Measurements from ENCODE around the gene BBX. TPM values are rescaled to one million over a fixed set of nuclear protein-coding genes. Genes with fewer than 3 reads are reported as not detected.
"Not testable (repeated sequence)": the region's sequence is repeated elsewhere in the genome, so short reads cannot be mapped to it uniquely, and the experiment has no call there.

The BBX gene
- total and polyA plus RNA-seq, 2 of the 13 experiments (the other 11 are each of a cell fraction or from before 2014, with no cell fraction given) = 13.7 to 23.2 TPM

- FAIRE-seq = peak; percentile 90
- POLR2A ChIA-PET; H3K36me3 ChIP-seq (replicated peaks in 1 of 2; ENCODE audit: control insufficient read depth in 1 of 2, insufficient read depth in 2 of 2, low read length in 2 of 2); H2AFZ ChIP-seq (ENCODE audit: low read length); H3K27me3 ChIP-seq (ENCODE audit: control insufficient read depth in 1 of 2, insufficient read depth in 2 of 2, low read length in 2 of 2); intact Hi-C loops (cut with micrococcal nuclease; ENCODE audit: unreplicated experiment); CTCF ChIA-PET (ENCODE audit: low intra/inter-chr PET ratio, low total read pairs); H3K27ac ChIP-seq (ENCODE audit: extremely low read length, insufficient read depth, low read length); H3K9ac ChIP-seq (ENCODE audit: insufficient read depth, low read depth, low read length); BruUV-seq (replicated peaks); H3K79me2 ChIP-seq (ENCODE audit: insufficient read depth, low read length); H4K20me1 ChIP-seq (ENCODE audit: insufficient read depth, low read length); H3K9me3 ChIP-seq (ENCODE audit: low read length); TF ChIP-seq HNF1A (CRISPR knock-in tag; IDR thresholded peaks at IDR 0.05; ENCODE audit: borderline replicate concordance): not testable (repeated sequence)
- peak; percentile 76 for DNase-seq (ENCODE audit: low spot score)
- 1% methylated on average over 4 of the region's 4 CpGs for WGBS (ENCODE audit: low lambda C conversion rate)
- H3K4me1 ChIP-seq (ENCODE audit: insufficient read depth, low read length) = peaks cover 38% of the 10 kb centered on the region
- H3K4me3 ChIP-seq (replicated peaks in 1 of 3; ENCODE audit: insufficient read depth in 1 of 3, low read depth in 2 of 3, low read length in 3 of 3) = 0 out of 6 replicates have a peak overlapping the region, but pooled peaks of 1 of the 3 experiments have one; percentile 2
- in situ Hi-C loops (cut with HindIII; ENCODE audit: extremely low pct_ligation_motif_present, low pct_unique_long_range_greater_than_20kb) = loop anchor here (25.0 kb wide), 1 partner anchor 598 kb away; no protein-coding TSS in a partner anchor
- H3K4me2 ChIP-seq (ENCODE audit: low read depth, low read length) = peak overlapping the region; percentile 53
- peak; percentile 99 for ATAC-seq
- 0 out of 2 replicates have a peak, but pooled peaks have one; percentile 26 for TF ChIP-seq KLF12 (CRISPR knock-in tag; IDR thresholded peaks at IDR 0.05; ENCODE audit: borderline replicate concordance)
- peak; percentile 76; the same call in 1 of the 2 replicates for TF ChIP-seq FOXK1 (CRISPR knock-in tag; IDR thresholded peaks at IDR 0.05; ENCODE audit: borderline replicate concordance, low read depth)
- TF ChIP-seq, protein P1, sequence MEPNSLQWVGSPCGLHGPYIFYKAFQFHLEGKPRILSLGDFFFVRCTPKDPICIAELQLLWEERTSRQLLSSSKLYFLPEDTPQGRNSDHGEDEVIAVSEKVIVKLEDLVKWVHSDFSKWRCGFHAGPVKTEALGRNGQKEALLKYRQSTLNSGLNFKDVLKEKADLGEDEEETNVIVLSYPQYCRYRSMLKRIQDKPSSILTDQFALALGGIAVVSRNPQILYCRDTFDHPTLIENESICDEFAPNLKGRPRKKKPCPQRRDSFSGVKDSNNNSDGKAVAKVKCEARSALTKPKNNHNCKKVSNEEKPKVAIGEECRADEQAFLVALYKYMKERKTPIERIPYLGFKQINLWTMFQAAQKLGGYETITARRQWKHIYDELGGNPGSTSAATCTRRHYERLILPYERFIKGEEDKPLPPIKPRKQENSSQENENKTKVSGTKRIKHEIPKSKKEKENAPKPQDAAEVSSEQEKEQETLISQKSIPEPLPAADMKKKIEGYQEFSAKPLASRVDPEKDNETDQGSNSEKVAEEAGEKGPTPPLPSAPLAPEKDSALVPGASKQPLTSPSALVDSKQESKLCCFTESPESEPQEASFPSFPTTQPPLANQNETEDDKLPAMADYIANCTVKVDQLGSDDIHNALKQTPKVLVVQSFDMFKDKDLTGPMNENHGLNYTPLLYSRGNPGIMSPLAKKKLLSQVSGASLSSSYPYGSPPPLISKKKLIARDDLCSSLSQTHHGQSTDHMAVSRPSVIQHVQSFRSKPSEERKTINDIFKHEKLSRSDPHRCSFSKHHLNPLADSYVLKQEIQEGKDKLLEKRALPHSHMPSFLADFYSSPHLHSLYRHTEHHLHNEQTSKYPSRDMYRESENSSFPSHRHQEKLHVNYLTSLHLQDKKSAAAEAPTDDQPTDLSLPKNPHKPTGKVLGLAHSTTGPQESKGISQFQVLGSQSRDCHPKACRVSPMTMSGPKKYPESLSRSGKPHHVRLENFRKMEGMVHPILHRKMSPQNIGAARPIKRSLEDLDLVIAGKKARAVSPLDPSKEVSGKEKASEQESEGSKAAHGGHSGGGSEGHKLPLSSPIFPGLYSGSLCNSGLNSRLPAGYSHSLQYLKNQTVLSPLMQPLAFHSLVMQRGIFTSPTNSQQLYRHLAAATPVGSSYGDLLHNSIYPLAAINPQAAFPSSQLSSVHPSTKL (CRISPR knock-in tag; IDR thresholded peaks at IDR 0.05) = peak; percentile 72
- 0 out of 2 replicates have a peak, but pooled peaks have one; percentile 40 for TF ChIP-seq ZNF264 (CRISPR knock-in tag; IDR thresholded peaks at IDR 0.05)
- TF ChIP-seq HNF4A (CRISPR knock-in tag; IDR thresholded peaks at IDR 0.05) = peak; percentile 84
- TF ChIP-seq PAXIP1 (CRISPR knock-in tag; conservative IDR thresholded peaks at IDR 0.05) = peak; percentile 85
- peak; percentile 63; the same call in 1 of the 2 replicates for TF ChIP-seq ELF3 (CRISPR knock-in tag; IDR thresholded peaks at IDR 0.05)
- TF ChIP-seq RXRB (CRISPR knock-in tag; IDR thresholded peaks at IDR 0.05; ENCODE audit: borderline replicate concordance) = 0 out of 2 replicates have a peak, but pooled peaks have one; percentile 26
- peak; percentile 31; the same call in 1 of the 2 replicates for TF ChIP-seq KAT8 (CRISPR knock-in tag; IDR thresholded peaks at IDR 0.05)
- TF ChIP-seq HNF1A (IDR thresholded peaks at IDR 0.05; ENCODE audit: low read depth) = peak; percentile 44; the same call in 1 of the 2 replicates
- TF ChIP-seq ELF1 (CRISPR knock-in tag; IDR thresholded peaks at IDR 0.05) = peak; percentile 61
- peak; percentile 69; the same call in 1 of the 2 replicates for TF ChIP-seq FOXJ3 (CRISPR knock-in tag; IDR thresholded peaks at IDR 0.05; ENCODE audit: borderline replicate concordance)
Measured at GRCh38 chr3:107835001-107835400, 312.2 kb downstream of the BBX start.
